BLaER1 treated with 17β-estradiol and CSF1 and Interleukin-3, amounts not matched to agents 10 nM and 100 nM (cell line): Measurements from ENCODE around the gene HOXB5.
A peak's percentile ranks its signal among the peaks of the same experiment; 100 is the strongest.

Experiments used
- H3K27ac ChIP-seq, 11 experiments: shearing (Covaris generic); formaldehyde crosslinking; 2 replicates each; pipeline ENCODE4 v1.8.1; 2022
- H3K27me3 ChIP-seq, 11 experiments: shearing (Covaris generic); formaldehyde crosslinking; 2 replicates each; pipeline ENCODE4 v1.8.1; 2022
- H3K36me3 ChIP-seq, 11 experiments: shearing (Covaris generic); formaldehyde crosslinking; 2 replicates each; pipeline ENCODE4 v1.8.1; 2022
- H3K4me1 ChIP-seq, 10 experiments: shearing (Covaris generic); formaldehyde crosslinking; 2 replicates each; pipeline ENCODE4 v1.8.1; 2022
- H3K4me2 ChIP-seq, 11 experiments: shearing (Covaris generic); formaldehyde crosslinking; 2 replicates each; pipeline ENCODE4 v1.8.1; 2022
- H3K4me3 ChIP-seq, 10 experiments: shearing (Covaris generic); formaldehyde crosslinking; 2 replicates each; pipeline ENCODE4 v1.8.1; 2022
- H3K9ac ChIP-seq, 11 experiments: shearing (Covaris generic); formaldehyde crosslinking; 2 replicates each; pipeline ENCODE4 v1.8.1; 2022
- H3K9me3 ChIP-seq, 11 experiments: shearing (Covaris generic); formaldehyde crosslinking; replicated peaks in 1 of 11; 2 replicates each; pipeline ENCODE4 v1.8.1; 2022
- H4K20me1 ChIP-seq, 11 experiments: shearing (Covaris generic); formaldehyde crosslinking; 2 replicates each; pipeline ENCODE4 v1.8.1; 2022
- Cebpa-rat ChIP-seq, 11 experiments: shearing (Covaris generic); IDR thresholded peaks; 2 replicates each; pipeline ENCODE4 v1.8.1; 2022

Gene HOXB5

DNA sequence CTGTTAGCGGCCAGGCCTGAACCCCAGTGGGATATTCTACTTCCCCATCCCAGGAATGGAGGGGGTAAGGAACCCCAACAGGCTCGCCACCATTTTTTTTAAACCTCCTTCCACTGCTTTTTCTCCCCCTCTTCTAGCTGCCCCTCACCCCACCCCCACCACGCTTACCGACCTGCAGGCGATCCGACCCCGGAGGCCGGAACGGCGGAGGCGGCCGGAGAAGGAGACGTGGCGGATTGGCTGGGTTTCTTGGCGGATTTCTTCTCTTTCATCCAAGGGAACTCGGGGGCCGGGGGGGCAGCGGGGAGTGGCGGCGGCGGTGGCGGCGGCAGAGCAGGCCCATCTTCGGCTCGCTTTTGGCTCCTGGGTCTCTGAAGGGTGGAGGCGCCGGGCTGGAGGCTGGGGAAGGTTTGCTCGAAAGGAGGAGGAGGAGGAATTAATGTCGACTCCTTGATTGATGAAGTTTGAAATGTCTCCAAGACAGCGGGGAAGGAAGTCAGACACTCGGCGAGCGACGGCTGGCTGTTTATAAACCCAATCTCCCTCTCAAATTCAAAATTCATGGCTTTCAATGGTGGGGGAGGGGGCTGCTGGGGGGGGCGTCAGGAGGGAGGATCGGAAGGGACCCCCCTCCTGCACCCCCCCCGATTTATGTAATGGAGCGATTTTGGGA is 49.1 kb downstream of the HOXB5 start:
- H3K27ac ChIP-seq: no peak overlapping the region

DNA sequence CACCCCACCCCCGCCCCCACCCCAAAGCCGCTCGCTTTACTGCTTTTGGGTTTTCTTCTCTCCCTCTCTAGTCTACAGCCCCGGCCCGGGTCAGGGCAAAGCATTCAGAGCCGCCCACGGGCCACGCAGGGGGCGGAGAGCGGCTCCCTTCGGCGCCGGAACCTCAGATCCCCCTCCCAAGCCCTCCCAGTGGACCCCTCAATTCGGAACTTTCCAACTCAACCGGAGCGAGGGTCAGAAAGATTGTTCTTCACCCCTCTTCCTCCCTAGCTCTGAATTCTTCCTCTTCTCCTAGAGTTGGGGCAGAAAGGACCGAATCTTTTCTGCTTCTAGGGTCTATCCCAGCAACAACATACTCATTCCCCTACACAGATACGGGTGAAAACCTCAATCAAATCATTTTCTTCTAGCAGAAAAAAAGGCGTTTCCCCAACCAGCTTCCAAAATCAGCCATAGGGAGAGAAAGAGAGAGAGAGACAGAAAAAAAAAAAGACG is 49.7 kb downstream of the HOXB5 start:
- Histone ChIP-seq H3K9ac (no peak overlapping the region), H3K4me1 (peaks cover 0 to 8% (median 0%) of the 10 kb centered on the region in 10 experiments; a peak in 4 of 20 replicates), H3K9me3 (peaks cover 0 to 12% (median 9%) of the 10 kb centered on the region in 11 experiments; a peak in 10 of 22 replicates), H3K36me3 (no peaks in the 10 kb centered on the region), H4K20me1 (peaks cover 0 to 78% (median 57%) of the 10 kb centered on the region in 11 experiments; a peak in 18 of 22 replicates), H3K27ac (no peak overlapping the region), H3K4me3 (no peak overlapping the region; a peak in 1 of 20 replicates), H3K4me2 (peak overlapping the region in 2 of 11 experiments; percentile 44 to 56; a peak in 3 of 22 replicates), H3K27me3 (peaks cover 100% of the 10 kb centered on the region in 11 experiments)
- TF ChIP-seq Cebpa-rat (IDR thresholded peaks at IDR 0.05): no peak

More for the DNA sequence above, 49.1 kb downstream of the HOXB5 start:
- no peak for TF ChIP-seq Cebpa-rat (IDR thresholded peaks at IDR 0.05)
- Histone ChIP-seq H3K36me3 (no peaks in the 10 kb centered on the region), H3K4me3 (peak overlapping the region in 1 of 10 experiments; percentile 23; a peak in 1 of 20 replicates), H3K4me2 (peak overlapping the region in 2 of 11 experiments; percentile 44 to 56; a peak in 4 of 22 replicates), H3K9me3 (peaks cover 0 to 12% (median 9%) of the 10 kb centered on the region in 11 experiments; a peak in 10 of 22 replicates), H3K4me1 (peaks cover 0 to 8% (median 0%) of the 10 kb centered on the region in 10 experiments; a peak in 4 of 20 replicates), H4K20me1 (peaks cover 0 to 81% (median 53%) of the 10 kb centered on the region in 11 experiments; a peak in 18 of 22 replicates), H3K9ac (no peak overlapping the region), H3K27me3 (peaks cover 100% of the 10 kb centered on the region in 11 experiments)

DNA sequence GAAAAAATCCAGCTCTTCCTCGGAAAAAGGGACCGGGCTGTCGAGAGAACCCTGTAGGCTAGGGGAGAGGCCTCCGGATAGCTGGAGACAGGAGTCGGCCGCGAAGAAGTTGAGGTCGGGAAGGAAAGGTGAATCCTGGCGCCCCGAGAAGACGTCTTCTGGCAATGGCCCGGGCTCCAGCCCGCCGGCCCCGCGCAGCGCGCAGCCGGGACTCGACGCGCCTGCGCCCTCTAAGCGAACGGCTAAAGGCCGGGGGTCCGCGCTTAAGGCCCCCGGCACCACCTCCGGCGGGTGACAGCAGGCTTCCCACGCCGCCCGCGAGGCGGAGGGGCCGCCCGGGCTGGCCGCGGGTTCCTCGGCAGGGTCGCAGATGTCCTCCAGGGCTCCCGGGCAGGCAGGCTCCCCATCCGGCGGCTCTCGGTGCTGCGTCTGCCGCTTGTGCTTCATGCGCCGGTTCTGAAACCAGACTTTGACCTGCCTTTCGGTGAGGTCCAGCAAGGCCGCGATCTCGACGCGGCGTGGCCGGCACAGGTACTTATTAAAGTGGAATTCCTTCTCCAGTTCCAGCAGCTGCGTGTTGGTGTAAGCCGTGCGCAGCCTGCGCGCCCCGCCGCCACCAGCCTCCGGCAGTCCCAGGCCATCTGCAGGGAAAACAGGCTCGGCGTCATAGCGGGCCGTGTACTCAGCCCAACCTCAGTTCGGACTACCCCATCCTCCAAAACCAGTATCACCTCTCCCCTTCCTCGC is 50.3 kb downstream of the HOXB5 start:
- Histone ChIP-seq H3K27me3 (peaks cover 98 to 100% (median 100%) of the 10 kb centered on the region in 11 experiments), H3K4me2 (peak overlapping the region in 10 of 11 experiments; percentile 3 to 72 (median 30); a peak in 11 of 22 replicates)
- no peak for TF ChIP-seq Cebpa-rat (IDR thresholded peaks at IDR 0.05)

DNA sequence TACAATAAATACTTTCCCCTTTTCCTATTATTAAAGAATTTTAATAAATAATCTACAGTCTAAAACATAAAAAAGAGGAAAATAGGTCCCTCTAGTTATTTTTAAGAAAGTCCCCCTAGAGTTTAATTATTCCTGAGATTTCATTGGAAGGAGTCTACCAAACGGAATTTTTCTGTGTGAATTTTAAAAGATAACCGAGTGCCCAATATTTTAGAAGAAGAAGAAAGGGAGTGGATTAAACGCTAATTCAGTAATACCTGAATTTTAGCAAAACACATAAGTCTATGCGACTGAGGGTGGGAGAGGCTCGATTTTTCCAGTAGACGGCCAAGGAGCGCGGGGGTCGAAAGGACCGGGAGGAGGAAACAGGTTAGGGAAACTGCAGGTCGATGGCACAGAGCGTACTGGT is 50.9 kb downstream of the HOXB5 start:
- Histone ChIP-seq H3K4me1 (peaks cover 0 to 8% (median 0%) of the 10 kb centered on the region in 10 experiments; a peak in 4 of 20 replicates), H3K27ac (no peak overlapping the region)

More for the DNA sequence above, 50.3 kb downstream of the HOXB5 start:
- peak overlapping the region in 4 of 10 experiments; percentile 35 to 43 (median 38); a peak in 6 of 20 replicates for H3K4me3 ChIP-seq
- no peaks in the 10 kb centered on the region for H3K36me3 ChIP-seq
- peaks cover 0 to 12% (median 9%) of the 10 kb centered on the region in 11 experiments; a peak in 10 of 22 replicates for H3K9me3 ChIP-seq
- H4K20me1 ChIP-seq: peaks cover 0 to 73% (median 57%) of the 10 kb centered on the region in 11 experiments; a peak in 18 of 22 replicates
- H3K27ac ChIP-seq: no peak overlapping the region
- no peak overlapping the region for H3K9ac ChIP-seq
- H3K4me1 ChIP-seq: peaks cover 0 to 8% (median 0%) of the 10 kb centered on the region in 10 experiments; a peak in 4 of 20 replicates

DNA sequence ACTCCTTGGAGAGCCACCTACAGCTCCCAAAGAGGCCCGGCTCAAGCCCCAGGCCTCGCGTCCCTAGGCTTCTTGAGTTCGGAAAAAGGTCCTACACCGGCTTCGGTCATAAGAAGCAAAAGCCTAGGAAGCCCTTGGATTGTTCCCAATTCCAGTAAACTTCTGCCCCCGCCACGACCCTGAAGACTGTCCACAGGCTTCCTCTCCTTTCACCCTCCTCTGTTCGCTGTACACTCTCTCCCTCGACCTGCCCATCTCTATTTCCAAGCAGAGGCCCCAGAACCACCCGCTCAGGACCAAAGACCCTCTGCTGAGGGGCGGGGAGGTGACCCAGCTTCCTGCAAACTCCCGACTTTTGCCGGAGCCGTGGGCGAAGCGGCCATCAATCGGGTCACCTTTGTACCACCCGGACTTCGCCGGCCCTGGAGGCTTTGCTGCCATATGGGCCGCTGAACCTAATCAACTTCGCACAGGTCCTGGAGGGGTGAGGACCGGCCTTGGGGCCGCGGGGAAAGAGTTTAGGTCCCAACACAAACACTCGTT is 51.4 kb downstream of the HOXB5 start:
- Histone ChIP-seq H3K36me3 (no peaks in the 10 kb centered on the region), H3K4me1 (peaks cover 0 to 8% (median 0%) of the 10 kb centered on the region in 10 experiments; a peak in 4 of 20 replicates), H3K9me3 (peaks cover 0 to 12% (median 9%) of the 10 kb centered on the region in 11 experiments; a peak in 10 of 22 replicates), H3K9ac (no peak overlapping the region), H3K27me3 (peaks cover 92 to 100% (median 100%) of the 10 kb centered on the region in 11 experiments), H3K4me2 (no peak overlapping the region), H4K20me1 (peaks cover 0 to 69% (median 53%) of the 10 kb centered on the region in 11 experiments; a peak in 18 of 22 replicates), H3K4me3 (no peak overlapping the region), H3K27ac (no peak overlapping the region)
- TF ChIP-seq Cebpa-rat (IDR thresholded peaks at IDR 0.05): no peak

More for the DNA sequence above, 50.9 kb downstream of the HOXB5 start:
- Histone ChIP-seq H3K36me3 (no peaks in the 10 kb centered on the region), H3K27me3 (peaks cover 98 to 100% (median 100%) of the 10 kb centered on the region in 11 experiments), H3K4me3 (peak overlapping the region in 3 of 10 experiments; percentile 38 to 43 (median 38); a peak in 2 of 20 replicates), H3K4me2 (peak overlapping the region in 2 of 11 experiments; percentile 59 to 72; a peak in 4 of 22 replicates), H3K9me3 (peaks cover 0 to 12% (median 9%) of the 10 kb centered on the region in 11 experiments; a peak in 10 of 22 replicates), H4K20me1 (peaks cover 0 to 71% (median 55%) of the 10 kb centered on the region in 11 experiments; a peak in 18 of 22 replicates), H3K9ac (no peak overlapping the region)
- TF ChIP-seq Cebpa-rat (IDR thresholded peaks at IDR 0.05): no peak

DNA sequence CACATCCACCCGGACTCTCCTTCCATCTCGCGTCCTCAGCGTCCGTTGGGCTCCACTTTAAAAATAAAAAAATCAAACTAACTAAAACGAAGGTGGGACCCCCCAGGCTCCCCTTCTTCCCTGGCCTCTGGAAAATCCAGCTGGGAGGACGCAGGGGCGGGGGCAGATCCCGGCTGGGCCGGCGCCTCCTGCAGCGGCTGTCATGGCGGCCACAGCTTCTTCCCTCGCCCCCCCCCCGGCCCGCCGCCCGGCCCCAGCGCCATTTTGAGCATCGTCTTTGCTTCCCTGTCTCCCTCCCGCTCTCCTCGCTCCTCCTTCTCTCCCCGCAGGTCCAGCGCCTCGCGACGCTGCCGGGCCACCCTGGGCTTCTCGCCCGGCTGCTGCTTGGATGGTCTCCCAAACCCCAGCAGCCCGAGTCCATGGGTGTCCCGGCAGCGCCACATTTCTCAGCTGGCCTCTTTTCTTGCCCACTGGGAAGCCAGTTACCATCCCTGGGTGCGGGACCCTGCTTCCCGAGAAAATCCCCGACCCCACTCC is 51.9 kb downstream of the HOXB5 start:
- Histone ChIP-seq H4K20me1 (peaks cover 0 to 63% (median 50%) of the 10 kb centered on the region in 11 experiments; a peak in 18 of 22 replicates), H3K4me1 (peaks cover 0 to 8% (median 0%) of the 10 kb centered on the region in 10 experiments; a peak in 4 of 20 replicates), H3K27me3 (peaks cover 87 to 100% (median 96%) of the 10 kb centered on the region in 11 experiments), H3K27ac (no peak overlapping the region), H3K4me2 (no peak overlapping the region), H3K9ac (no peak overlapping the region), H3K9me3 (peaks cover 0 to 12% (median 9%) of the 10 kb centered on the region in 11 experiments; a peak in 10 of 22 replicates), H3K36me3 (no peaks in the 10 kb centered on the region), H3K4me3 (no peak overlapping the region)
- TF ChIP-seq Cebpa-rat (IDR thresholded peaks at IDR 0.05): no peak
